Stimulated activated naive CD4-positive, alpha-beta T cell (primary cell): Measurements from ENCODE around the gene ATP2A2.
A peak's percentile ranks its signal among the peaks of the same experiment; 100 is the strongest.
"Not testable (repeated sequence)": the region's sequence is repeated elsewhere in the genome, so short reads cannot be mapped to it uniquely, and the experiment has no call there.

Experiments
- DNase-seq, 6 experiments: peaks; one replicate each; lab custom pipeline; 2025; lab: John Stamatoyannopoulos, UW

ATP2A2 gene

DNA sequence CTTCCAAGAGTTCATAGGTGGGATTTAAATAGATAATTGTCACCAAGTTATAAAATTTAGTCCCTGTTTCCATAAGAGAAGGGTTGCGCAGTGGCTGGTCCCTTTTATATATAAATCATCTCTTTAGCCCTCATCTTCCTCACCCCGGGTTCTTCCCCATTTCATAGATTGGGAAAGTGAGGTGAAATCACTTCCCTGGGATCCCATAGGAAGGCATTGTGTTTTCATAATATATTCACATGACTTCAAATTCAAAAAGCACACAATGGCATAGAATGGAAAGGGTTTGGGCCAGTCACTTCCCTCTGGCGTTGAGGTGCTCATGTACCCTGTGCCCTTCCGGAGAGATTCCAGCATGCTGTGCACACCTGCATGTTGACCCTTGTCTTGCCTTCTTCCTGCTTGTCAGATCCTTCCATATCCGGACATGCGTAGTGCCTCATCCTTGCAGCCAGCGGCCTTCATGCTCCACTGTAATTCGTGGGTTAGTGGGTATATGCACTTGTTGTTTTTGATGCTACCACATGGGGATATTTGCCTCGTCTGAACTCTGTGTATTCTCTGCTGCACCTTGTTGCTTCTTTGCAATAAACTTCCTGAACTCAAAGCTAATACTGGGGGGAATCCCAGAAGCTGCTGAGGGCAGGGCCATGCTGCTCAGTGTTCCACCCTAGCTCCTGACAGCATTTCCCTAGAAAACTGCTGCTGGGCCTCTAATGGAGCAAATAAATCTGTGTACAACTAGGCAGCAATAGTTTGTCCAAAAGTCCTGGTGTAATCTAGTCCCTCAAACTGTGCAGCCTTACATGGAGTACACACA, 62.9 kb downstream of the ATP2A2 start:
- DNase-seq = no peak

DNA sequence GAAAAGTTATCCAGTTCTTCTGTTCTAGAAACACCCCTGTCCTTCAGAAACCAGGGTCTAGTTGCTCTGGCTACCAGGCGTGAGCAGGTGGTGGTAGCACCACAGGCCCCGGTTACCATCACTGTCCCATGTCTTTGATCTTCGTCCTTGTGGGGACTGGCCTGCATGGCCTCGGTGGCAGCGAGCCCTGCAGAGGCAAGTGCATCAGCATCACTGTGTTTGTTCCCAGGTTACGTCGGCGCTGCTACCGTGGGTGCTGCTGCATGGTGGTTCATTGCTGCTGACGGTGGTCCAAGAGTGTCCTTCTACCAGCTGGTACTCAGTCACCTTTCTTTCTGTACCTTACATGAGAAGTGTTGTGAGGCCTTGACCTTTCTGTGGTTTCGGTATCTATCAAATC, 63.6 kb downstream of the ATP2A2 start:
- DNase-seq = no peak

DNA sequence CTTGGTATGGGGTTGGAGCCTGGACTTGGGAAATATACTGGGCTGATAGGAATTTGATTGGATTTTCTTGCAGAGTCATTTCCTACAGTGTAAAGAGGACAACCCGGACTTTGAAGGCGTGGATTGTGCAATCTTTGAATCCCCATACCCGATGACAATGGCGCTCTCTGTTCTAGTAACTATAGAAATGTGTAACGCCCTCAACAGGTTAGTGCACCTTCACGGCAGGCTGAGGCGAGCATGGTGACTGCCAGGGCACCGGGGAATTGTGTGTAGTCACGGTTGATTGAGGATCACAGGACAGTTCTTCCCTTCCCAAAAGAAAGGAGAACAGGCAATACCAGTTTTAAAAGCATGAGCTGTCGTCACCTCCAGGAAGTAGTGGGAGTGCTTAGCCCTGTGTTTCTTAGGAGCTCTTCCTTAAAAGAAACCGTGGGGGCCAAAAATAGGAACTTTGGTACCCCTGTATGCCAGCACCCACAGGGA, 64.2 kb downstream of the ATP2A2 start:
- no peak for DNase-seq

DNA sequence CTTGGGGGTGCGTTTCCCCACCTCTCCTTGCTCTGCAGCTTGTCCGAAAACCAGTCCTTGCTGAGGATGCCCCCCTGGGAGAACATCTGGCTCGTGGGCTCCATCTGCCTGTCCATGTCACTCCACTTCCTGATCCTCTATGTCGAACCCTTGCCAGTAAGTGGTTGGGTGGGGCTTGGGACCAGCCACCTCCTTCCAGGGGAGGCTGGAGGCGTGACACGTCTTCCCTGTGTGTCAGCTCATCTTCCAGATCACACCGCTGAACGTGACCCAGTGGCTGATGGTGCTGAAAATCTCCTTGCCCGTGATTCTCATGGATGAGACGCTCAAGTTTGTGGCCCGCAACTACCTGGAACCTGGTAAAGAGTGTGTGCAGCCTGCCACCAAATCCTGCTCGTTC, 64.9 kb downstream of the ATP2A2 start:
- DNase-seq = no peak

- DNase-seq = no peak
Observed at GRCh38 chr12:110347767-110348166, 66.7 kb downstream of the ATP2A2 start.

- DNase-seq = no peak
Observed at GRCh38 chr12:110348431-110349059, 67.5 kb downstream of the ATP2A2 start.

DNA sequence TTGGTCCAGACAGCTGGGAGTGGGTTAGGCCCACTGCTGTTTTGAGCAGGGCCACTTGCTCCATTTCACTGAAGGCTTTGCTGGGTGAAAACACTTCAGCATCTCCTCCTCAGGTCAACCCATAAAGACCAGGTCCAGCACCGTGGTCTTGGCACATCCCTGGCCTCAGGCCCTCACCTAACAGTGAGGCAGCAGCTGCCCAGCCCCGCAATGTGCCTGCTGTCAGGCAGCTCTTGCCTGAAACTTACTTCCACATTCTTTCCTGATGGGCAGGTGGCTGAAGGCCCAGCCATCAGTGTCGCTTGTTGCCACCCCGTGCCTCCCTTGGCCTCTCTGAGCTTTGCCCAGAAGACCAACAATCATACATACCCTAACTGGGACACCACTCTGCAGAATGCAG, 68.0 kb downstream of the ATP2A2 start:
- no peak for DNase-seq

GRCh38 chr12:110349514-110350151, 68.6 kb downstream of the ATP2A2 start:
- DNase-seq = peak; percentile 35 to 66 (median 53)

GRCh38 chr12:110351119-110351518, 70.1 kb downstream of the ATP2A2 start:
- no peak for DNase-seq

GRCh38 chr12:110352401-110352800, 71.4 kb downstream of the ATP2A2 start:
- no peak for DNase-seq

DNA sequence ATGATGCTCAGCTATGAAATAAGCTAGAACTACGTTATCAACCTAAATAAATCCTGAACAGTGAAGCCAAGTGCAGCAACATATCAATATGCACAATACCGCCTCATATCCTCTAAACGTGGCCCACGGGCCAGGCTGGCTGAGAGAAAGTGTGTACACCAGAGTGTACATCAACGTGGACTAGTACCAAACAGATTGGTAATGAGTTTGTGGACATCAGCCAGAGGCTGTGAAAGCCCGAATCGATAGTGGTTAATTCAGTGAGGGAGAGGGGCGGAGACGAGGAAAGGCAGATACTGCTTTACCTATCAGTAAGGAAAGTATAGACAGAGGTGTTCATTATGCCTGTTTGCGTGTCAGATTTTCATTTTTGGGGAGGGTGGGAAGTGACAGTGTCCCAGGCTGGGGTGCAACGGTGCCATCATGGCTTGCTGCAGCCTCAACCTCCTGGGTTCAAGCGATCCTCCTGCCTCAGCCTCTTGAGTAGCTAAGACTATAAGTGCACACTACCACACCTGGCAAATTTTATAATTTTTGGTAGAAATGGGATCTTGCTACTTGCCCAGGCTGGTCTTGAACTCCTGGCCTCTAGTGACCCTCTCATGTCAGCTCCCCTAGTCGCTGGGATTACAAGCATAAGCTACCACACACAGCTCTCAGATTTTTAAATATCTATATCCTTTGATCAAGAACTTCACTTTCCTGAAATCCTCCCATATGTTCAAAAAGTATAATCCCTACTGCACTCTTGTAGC, 72.3 kb downstream of the ATP2A2 start:
- no peak for DNase-seq

DNA sequence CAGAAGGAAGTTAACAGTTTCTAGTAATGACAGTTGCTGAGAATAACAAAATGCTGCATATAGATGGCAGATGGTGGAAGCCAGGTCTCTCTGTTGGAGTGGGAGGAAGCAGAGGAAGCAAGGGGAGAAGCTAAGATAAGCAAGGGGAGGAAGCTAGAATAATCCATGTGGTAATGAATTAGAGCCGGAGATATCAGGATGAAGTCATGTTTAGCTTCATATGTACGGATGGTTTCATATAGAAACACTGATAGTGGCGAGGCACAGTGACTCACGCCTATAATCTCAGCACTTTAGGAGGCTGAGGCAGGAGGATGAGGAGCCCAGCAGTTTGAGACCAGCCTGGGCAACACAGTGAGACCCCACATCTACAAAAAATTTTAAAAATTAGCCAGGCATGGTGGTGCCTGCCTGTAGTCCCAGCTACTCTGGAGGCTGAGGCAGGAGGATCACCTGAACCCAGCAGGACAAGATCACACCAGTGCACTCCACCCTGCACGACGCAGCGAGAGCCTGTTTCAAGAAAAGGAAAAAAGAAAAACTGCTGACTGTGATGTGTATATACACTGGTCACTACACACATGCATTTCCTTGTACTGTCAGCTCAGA, 73.2 kb downstream of the ATP2A2 start:
- DNase-seq = no peak

DNA sequence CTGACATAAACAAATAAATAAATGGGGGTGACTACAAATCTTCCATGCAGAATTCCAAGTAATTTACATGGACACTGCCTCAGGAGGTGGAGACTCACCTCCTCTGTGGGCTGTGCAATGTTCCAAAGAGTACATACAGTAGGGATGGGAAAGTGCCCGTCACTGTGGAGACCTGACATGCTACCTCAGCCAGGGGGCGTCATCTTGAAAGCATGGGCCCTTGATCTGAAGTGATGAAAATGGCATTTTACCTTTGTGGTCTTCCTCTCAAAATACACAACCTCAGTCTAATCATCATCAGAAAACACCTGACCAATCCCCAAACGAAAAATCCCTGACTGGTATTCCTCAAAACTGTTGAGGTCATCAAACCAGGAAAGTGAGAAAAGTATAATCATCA, 74.0 kb downstream of the ATP2A2 start:
- DNase-seq = peak in 1 of 6 experiments; percentile 3

DNA sequence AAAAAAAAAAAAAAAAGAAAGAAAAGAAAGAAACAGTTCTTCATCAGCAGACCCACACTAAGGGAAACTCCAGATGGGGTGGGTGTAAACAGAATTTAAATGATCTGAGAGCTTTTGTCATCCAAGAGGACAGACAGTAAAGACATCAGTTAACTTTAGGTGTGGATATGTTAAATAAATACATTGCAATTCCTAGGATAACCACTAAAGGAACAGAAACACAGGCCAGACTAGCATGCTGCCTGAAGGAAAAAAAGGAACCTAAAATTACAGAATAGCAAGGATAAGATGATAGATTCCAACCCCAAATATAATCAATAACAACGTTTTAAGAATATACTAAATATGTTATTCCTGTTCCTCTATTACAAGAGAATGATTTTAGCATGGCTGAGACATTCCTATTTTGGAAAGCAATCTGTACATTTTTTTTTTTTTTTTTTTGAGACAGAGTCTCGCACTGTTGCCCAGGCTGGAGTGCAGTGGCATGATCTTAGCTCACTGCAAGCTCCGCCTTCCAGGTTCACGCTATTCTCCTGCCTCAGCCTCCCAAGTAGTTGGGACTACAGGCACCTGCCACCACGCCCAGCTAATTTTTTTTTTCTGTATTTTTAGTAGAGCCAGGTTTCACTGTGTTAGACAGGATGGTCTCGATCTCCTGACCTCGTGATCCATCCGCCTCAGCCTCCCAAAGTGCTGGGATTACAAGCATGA, 77.5 kb downstream of the ATP2A2 start:
- not testable (repeated sequence) for DNase-seq

- DNase-seq = no peak
Observed at GRCh38 chr12:110361216-110361615, 80.2 kb downstream of the ATP2A2 start.

DNA sequence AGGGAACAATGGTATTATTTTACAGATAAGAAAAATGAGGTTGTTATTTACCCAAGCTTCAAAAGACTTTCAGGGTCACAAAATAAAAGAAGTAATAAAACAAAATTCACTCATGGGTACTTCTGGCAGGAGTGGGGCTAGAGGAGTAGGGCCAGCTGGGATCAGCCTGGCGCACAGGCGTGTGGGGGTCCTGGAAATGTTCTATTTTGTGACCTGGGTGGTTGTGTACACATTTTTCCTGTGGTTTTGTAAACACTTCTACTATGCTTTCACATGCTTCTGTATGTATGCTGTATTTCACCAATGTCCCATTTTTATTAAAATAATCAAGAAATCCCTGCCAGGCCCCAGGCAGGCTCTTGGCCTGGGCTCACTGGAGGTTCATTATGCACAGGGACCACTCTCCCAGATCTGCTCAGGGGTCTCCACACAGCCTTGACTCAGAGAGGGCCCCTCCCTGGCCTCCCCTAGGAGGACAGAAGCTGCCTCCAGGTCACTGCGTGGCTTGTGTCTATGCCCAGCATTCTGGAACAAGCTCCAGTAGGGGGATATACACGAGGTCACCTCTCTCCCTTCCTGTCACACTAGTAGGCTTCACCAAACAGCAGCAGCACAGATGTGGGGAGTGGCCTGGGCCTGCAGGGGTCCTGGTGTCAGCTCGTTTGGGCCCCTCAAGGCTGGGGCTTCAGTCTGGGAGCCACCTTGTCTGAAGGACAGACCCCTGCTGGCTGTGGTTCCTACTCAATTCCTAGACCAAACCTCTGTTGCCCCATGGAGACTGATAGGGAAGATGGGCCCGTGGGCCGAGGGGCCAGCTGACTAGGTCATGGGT, 84.7 kb downstream of the ATP2A2 start:
- no peak for DNase-seq

DNA sequence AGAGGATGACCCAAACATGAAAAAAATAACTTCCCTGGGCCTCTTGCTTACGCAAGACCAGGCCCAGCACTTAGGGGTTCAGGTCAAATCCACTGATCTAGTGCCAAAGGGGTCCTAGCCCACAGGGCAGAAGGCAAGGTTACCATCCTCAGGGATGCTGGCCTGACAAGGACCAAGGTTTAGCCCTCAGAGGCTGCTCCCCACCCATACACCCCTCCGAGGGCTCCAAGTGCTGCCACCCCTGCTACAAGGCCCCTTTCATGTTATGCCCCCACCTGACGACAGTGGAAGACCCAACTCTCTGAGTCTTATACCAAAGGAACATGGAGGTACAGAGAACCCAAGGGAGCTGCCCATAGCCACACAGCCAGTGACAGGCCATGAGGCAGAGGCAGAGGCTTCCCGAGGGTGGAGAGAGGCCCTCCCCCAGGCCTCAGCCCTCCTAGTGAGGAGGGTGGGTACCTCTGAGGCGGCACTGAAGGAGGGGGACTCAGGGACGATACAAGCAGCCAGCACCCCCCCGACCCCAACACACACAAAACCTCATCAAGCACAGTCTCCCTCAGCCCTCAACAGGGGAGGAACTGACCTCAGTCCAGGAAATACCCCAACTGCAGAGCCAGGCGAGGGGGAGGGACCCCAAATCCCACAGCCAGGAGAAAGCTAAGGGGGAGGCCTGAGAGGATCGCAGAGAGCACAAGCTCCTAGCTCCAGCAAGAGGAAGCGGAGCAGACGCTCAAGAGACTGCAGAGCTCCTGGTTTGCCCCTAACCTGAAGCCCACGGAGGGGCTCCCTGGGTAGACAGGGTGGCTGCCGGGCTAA, 85.5 kb downstream of the ATP2A2 start:
- DNase-seq = no peak

- no peak for DNase-seq
Observed at GRCh38 chr12:110367181-110367864, 86.3 kb downstream of the ATP2A2 start.

GRCh38 chr12:110369992-110370391, 88.9 kb downstream of the ATP2A2 start:
- DNase-seq = no peak
